GM18861 (cell line): ENCODE measurements around the gene ELN.
"Not testable (repeated sequence)": the region's sequence is repeated elsewhere in the genome, so short reads cannot be mapped to it uniquely, and the experiment has no call there.

Source experiments
- ATAC-seq: cut with Tn5 transposase; IDR thresholded peaks from one replicate; pipeline ENCODE4 v1.9.1; 2021; ENCODE audit not compliant: unreplicated experiment

Gene ELN

DNA sequence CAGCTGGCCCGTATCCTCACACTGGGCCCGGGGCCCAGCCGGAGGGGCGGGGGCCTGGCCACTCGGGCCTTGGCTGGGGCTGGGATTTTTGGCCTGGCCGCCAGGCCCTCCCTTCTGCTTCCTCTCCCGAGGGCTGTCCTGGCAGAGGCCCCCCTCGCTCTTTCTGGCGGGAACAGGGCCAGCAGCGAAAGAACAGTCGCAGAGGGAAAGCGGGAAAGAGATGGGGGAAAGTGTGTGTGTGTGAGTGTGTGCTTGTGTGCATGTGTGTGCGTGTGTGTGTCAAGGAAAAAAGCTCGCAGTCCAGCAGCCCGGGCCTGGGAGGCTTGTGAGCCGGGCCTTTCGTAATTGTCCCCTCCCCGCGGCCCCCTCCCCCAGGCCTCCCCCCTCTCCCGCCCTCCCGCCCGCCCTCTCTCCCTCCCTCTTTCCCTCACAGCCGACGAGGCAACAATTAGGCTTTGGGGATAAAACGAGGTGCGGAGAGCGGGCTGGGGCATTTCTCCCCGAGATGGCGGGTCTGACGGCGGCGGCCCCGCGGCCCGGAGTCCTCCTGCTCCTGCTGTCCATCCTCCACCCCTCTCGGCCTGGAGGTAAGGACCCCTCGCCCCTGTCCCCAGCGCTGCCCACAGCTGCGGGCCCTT, at the start of gene ELN:
Gene ELN, plus strand, starts transcription at position 491 of the 638 bp plus-strand sequence. Its CDS starts 15 bp downstream, at position 506.
- ATAC-seq: no peak

DNA sequence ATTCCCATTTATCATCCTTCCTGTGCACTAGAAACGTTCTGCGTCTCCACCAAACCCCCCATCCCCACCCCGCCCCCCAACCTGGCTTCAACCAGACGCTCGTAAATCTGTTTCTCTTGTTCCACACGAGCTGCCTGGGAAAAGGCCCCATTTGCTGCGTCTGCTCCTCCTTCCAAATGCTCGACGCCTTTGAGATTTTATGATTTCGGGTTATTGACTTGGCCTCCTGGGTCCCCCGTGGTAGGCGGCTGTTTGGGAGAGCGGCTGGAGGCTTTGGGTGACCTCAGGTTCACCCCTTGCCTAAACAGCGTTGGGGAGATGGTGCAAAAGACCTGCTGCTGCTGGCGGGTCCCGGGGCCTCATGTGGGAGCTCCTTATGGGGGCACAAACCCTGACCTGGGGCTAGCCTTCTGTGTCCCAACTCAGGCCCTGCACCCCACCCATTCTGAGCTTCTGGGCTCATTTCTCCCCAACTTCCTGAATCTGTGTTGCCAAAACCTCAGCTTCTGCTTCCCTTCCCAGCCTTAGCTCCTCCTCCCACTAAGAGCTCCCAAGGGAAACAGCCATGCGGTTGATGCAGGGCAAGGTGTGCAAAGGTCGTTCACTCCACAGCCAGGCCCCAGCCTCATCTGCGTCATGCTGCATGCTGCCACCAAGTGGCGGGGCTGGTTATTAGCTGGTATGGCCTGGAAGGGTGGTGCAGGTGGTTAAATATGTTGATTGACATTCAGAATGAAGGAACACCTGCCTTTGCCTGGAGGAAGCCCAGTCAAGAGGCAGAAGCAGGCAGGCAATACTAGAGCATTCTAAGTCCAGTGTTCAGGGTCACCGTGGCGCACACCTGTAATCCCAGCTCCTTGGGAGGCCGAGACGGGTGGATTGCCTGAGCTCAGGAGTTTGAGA, 49.1 kb upstream of the ELN start:
- ATAC-seq: no peak

DNA sequence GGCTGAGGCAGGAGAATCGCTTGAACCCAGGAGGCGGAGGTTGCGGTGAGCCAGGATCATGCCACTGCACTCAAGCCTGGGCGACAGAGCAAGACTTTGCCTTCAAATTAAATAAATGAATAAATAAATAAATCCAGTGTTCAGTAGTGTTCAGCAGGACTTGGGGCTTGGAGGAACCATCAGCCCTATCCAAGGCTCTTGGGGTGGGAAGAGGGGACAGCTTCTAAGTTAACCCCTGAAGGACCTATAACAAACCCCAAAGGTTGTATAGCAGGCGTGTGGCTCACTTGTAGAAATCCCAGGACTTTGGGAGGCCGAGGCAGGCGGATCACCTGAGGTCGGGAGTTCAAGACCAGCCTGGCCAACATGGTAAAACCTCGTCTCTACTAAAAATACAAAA, 48.3 kb upstream of the ELN start:
- not testable (repeated sequence) for ATAC-seq

DNA sequence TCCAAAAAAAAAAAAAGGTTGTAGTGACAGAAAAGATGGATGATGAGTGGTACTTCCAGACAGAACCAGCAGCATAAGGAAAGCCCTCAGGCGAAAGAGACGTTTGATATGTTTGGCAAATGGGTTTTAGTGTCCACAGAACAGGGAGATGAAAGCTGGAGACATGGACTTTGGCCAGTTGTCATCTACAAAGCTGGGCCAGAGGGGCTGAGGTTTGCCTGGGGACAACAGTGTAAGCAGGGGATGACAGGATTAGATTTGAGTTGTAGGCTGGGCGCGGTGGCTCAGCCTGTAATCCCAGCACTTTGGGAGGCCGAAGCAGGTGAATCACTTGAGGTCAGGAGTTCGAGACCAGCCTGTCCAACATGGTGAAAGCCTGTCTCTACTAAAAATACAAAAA, 47.8 kb upstream of the ELN start:
- ATAC-seq: no peak

DNA sequence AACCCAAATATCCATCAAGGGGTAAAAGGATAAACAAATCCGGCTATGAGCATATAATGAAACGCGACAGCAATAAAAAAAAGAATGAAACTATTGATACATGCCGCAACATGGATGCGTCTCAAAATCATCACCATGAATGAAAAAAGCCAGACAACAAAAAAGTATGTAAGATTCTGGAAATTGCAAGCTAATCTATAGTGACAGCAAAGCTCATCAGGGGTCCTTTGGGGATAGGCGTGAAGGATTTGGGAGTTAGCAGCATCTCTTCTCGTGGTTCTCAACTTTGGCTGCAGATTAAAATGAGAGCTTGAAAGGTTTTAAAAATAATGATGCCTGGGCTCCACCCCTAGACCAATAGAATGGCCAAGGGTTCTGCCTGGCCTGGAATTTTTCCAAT, 46.0 kb upstream of the ELN start:
- no peak for ATAC-seq

DNA sequence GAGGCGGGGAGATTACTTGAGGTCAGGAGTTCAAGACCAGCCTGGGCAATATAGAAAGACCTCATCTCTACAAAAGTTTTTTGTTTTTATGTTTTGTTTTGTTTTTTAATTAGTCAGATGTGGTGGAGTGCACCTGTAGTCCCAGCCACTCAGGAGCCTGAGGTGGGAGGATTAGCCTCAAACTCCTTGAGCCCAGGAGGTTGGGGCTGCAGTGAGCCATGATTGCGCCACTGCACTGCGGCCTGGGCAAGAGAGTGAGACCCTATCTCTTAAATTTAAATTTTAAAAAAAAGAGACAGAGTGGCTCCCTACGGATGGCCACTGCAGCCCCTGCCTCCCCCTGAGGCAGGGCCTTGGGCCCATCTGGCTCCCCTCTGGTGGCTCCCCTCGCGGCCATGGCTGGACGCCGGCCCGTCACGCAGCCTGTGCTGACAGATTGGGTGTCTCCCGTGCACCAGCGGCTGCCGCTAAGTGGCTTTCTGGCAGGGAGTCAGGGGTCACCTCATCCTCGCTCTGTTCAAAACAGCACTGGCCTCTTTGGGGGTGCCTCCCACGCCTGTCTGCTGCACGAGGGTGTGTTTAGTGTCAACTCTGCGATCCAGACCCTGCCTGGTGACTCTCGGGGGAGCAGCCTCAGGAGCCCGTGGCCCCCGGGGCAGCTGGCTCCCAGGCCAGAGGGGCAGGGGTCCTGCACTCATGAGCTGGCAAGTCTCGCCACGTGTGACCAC, 44.4 kb upstream of the ELN start:
- no peak for ATAC-seq

DNA sequence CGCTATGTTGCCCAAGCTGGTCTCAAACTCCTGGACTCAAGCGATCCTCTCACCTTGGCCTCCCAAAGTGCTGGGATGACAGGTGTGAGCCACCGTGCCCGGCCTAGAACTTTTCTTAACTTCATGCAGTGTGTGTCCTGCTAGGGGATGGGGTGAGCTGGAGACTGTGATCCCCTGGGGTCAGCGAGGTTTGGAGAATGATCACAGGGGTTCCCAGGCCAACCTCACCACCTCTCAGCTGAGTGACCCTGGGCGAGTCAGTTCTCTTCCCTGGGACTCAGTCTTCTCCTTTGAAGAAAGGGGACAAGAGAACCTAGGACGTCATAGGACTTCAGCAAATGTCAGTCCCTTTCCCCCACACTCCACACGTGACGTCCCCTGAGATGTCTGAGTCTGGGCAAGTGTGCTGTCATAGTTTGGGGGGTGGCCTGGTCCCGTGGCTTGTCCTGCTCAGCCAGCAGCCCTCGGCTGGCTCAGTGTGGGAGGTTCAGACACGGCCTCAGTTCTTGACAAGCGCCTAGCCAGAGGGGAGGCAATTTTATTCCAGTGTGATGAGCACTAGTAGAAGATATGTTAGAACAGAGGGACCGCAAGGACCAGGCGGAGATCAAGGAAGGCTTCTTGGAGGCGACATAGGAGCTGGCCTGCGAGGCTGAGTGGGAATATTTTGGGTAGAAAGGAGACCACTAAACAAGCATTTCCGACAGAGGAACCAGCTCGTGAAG, 43.3 kb upstream of the ELN start:
- ATAC-seq: no peak

DNA sequence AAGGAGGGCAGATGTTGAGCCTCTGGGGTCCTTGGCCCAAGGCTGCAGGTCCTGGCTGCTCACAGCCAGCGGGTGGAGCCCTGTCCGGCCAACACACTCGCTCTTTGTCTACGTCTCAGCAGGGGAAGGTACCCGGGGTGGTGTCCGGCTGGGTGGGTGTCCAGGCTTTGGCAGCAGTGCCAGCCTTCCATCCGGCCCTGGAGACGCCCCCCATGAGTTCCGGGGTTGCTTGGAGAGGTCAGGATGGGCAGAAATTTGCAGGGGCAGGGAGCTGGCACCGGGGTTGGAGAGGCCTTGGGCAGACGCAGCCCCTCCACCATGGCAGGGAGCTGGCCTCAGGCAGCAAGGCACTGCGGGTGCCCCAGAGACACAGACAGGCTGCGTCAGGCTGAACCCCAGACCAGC, 42.2 kb upstream of the ELN start:
- no peak for ATAC-seq

DNA sequence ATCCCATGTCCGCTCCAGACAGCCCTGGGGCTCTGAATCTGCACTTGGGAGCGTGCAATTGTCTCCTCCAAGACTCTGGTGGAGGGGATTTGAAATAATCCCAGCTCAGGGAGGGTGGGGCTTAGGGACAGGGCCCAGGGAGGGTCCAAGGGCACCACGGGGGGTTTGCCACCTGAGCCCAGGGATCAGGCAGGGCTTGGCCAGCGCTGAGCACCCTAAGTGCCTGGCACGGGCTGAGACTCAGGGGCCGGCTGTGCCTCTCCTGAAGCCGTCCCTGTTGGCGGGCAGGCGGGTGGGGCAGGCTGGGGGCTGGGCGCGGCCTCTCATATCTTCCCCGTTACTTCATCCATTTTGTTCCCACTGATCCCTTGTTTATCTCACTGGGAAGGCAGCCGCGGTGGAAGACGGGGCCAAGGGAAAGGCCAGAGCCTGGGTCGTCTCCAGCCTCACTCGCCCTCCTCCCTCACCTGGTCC, 41.8 kb upstream of the ELN start:
- ATAC-seq: no peak

DNA sequence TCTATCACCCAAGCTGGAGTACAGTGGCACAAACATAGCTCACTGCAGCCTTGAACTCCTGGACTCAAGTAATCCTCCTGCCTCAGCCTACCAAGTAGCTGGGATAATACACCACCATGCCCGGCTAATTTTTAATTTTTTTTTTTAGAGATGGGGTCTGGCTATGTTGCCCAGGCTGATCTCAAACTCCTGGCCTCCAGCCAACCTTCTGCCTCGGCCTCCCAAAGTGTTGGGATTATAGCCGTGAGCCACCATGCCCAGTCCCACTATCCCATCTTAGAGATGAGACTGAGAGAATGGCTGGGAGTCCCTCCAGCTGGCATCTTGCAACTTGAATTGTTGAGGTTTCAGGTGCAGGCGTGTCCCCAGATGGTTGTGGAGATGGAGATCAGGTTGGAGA, 40.7 kb upstream of the ELN start:
- ATAC-seq: no peak

DNA sequence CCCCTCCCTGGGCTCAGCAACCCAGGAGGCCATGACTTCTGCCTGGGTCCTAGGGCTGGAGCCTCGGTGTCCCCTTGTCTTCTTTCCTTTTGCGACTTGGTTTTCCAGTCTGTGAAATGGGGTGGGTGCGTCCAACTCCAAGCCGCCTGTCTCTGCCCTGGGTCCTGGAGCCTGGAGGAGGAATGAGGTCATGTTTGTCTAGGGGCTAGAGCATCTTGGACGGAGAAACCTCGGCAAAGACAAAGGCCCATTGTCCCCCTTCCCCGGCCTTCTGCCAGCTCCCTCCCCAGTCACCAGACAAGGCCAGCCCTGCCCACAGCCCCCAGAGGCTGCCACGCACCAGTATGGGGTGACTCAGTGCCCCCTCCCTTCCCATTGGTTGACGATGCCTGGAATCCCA, 39.8 kb upstream of the ELN start:
- no peak for ATAC-seq

DNA sequence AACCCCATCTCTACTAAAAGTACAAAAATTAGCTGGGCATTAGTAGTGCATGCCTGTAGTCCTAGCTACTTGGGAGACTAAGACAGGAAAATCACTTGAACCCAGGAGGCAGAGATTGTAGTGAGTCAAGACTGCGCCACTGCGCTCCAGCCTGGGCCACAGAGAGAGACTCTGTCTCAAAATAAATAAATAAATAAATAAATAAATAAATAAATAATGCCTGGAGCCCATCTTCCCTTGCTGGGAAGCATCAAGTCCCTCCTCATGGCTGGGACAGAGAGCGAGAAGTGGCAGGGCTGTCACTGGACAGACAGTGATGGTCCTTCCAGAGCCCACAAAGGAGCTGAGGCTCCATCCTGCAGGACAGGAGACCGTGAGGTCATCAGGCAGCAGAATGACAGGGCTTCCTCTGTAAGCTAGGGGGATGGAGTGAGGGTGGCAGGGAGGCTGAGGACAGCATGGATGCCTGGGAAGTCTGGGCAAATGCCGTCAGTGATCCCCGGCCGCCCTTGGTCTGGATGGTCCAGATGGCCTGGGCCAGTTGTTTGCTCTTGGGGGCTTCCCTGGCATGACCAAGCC, 36.4 kb upstream of the ELN start:
- no peak for ATAC-seq

DNA sequence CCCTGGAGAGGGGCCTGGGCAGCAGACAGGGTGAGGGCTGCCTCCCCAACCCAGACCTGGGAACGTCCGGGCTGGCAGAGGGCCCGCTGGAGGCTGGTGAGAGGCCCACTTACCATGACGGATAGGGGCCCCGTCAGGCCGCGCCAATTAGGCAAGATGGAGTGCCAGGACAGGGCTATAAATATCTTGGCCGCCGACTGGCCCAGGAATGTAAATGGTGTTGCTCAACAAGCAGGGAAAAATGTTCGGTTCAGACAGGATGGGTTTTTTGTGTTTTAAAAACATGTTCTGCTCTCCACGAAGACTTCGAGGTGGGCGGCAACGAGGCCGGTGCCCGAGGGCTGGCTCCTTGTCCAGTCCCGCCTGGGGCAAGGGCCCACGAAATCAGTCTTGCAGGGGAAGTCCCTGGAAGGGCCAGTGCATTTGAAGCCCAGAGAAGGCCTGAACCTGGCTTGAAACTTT, 35.8 kb upstream of the ELN start:
- no peak for ATAC-seq

DNA sequence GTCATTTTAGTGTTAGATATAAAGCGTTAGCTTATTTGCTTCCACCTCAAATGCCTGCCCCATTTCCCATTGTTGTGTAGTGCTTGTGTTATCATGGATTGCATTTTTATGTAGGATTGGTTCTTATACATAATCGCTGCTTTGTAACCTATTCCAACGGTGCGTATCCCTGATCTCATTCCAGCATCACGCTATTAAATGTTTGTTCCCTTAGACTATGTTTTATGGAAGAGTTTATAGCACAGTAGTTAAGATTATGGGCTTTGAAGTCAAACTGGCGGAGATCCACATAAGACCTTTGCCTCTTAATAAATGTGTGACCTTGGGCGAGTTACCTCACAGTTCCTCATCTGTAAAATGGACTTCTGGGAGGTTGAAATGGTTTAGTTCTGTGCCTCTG, 34.0 kb upstream of the ELN start:
- ATAC-seq: no peak

DNA sequence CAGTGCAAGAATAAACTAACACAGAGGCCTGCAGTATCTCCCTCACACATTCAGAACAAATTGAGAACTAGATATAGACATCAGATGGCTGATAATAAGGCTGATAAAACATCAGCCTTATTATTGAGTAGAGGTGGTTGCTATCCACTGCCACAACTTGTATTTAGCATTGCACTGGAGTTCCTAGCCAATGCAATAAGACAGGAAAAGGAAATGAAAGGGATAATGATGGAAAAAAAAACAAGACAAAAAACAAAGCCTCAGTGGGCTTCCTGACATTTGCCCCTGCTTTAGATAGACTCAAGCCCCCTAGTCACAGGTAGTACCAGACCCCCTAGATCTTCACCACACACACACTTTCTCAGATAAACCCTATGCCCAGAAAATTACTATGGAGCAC, 33.2 kb upstream of the ELN start:
- ATAC-seq: no peak

DNA sequence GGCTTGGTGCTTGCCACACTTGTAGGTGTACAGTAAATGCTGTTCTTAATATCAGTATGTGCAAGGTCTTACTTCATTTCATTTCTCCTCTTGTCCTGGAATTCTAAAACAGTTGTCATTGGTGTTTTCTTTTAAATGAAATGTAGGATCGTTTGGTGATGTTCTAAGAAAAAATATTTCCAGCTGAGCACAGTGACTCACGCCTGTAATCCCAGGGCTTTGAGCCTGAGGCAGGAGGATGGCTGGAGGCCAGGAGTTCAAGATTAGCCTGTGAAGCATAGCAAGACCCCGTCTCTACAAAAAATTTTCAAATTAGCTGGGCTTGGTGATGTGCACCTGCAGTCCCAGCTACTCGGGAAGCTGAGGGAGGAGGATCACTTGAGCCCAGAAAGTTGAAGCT, 32.6 kb upstream of the ELN start:
- ATAC-seq: no peak

DNA sequence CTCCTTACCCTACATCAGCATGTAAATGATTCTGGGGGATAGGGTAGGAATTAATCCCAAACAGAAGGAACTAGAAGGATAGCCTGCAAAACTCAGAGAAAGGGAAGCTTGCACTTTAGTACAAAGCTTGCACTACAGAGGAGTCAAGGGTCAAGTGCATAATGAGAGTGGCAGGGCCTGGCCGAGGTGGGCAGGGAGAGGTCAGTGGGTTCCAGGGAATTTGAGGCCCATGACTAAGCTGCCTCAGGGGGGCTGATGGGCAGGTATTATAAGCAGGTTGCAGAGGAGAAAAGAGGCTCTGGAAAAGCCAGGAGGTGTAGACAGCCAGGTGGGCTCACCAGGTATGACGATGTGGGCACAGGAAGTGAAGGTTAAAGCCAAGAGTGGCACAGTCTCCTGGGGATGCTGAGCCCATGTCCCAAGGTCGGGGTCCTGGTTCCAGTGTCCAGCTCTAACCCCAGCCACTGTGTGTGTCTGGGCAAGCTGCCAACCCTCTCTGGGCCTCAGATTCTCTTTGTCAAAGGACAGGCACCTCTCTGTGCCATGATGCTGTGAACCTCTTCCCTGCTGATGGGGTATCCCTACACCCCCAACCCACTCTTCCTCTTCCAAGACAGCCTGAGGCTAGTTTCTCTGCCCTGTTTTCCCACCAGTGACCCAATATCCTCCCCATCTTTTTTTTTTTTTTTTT, 32.0 kb upstream of the ELN start:
- no peak for ATAC-seq

DNA sequence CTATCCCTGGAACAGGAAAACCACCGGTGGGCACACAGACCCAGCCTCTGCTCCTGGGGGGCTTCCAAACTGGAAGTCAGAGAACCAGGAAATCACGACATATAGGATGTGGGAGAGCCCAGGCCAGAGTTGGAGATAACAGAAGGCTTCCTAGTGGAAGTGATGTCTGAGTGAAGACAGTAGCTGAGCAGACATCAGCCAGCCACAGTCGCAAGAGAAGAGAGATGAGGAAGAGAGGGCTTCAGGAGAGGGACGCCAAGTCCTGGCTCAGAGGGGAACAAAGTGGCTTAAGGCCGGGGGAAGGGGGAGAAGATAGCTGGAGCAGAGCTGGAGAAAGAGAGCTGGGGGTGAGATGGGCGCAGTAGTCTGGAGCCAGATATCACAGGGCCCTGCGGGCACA, 30.9 kb upstream of the ELN start:
- no peak for ATAC-seq

DNA sequence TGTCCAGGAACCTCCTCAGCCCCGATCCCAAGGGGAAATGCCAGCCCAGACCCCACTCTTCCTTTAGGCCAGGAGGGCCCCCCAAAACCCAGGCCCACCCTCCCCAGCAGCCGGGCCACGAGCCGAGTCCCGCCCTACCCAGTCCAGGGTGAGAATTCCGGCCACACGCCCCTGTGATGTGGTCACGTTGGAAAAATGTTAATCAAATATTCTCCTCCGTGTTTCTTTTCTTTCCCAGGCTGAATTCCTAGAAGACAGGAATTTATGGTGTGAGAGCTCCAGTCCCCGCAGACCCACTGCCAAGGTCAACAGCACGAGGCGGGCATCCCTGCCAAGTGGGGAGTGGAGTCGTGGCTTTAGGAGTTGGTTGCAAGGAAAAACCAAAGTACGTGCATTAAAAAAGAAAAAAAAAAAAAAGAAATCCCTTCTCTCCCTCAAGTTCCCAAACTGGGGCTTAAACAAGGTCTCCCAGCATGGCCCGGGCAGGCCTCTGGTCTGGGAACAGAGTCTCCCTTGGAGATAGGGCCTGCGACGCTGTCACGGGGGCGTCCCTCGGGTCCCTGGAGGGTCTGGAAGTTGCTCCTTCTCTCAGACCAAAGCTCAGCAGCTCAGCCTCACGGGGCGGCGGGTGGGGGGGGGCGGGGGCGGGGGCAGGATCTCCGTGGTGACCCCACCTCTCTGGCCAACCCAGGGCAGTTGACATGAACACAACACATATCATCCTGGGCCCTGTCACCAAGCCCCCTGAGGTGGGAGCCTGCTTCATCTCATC, 28.1 kb upstream of the ELN start:
- ATAC-seq: no peak
